ENCODE data around the gene CIRBP. TPM values are rescaled to one million over a fixed set of nuclear protein-coding genes. Genes with fewer than 3 reads are reported as not detected.

CIRBP gene
- total and polyA plus RNA-seq, 2 of the 13 experiments (the other 11 are each of a cell fraction or from before 2014, with no cell fraction given), result 133 to 140 TPM

GRCh38 chr19:1249298-1249989 is 19.7 kb upstream of the CIRBP start (continued):
- TF ChIP-seq ZNF609 (CRISPR knock-in tag; IDR thresholded peaks at IDR 0.05; ENCODE audit: borderline replicate concordance), result peak; percentile 18; the same call in 1 of the 2 replicates
- TF ChIP-seq ZNF12 (CRISPR knock-in tag; IDR thresholded peaks at IDR 0.05), result no peak
- no peak for TF ChIP-seq THAP8 (CRISPR knock-in tag; IDR thresholded peaks at IDR 0.05; ENCODE audit: borderline replicate concordance)
- no peak for TF ChIP-seq DBP (CRISPR knock-in tag; IDR thresholded peaks at IDR 0.05; ENCODE audit: not compliant biosample characterization)
- no peak for TF ChIP-seq ZNF264 (CRISPR knock-in tag; IDR thresholded peaks at IDR 0.05)
- no peak for TF ChIP-seq ZNF468 (CRISPR knock-in tag; IDR thresholded peaks at IDR 0.05)
- no peak for TF ChIP-seq MATR3 (CRISPR knock-in tag; IDR thresholded peaks at IDR 0.05)
- TF ChIP-seq ZNF7 (CRISPR knock-in tag; IDR thresholded peaks at IDR 0.05), result no peak
- 0 out of 2 replicates have a peak, but pooled peaks have one; percentile 24 for TF ChIP-seq ETV6 (CRISPR knock-in tag; conservative IDR thresholded peaks at IDR 0.05)
- TF ChIP-seq YEATS2 (CRISPR knock-in tag; IDR thresholded peaks at IDR 0.05; ENCODE audit: borderline replicate concordance), result no peak
- no peak for TF ChIP-seq FUBP1 (CRISPR knock-in tag; IDR thresholded peaks at IDR 0.05; ENCODE audit: borderline replicate concordance)
- 0 out of 2 replicates have a peak, but pooled peaks have one; percentile 12 for TF ChIP-seq KDM3A (CRISPR knock-in tag; IDR thresholded peaks at IDR 0.05; ENCODE audit: low read depth)
- TF ChIP-seq MEIS1 (CRISPR knock-in tag; IDR thresholded peaks at IDR 0.05; ENCODE audit: borderline replicate concordance), result 0 out of 2 replicates have a peak, but pooled peaks have one; percentile 26
- no peak for TF ChIP-seq FOXM1 (CRISPR knock-in tag; IDR thresholded peaks at IDR 0.05)
- TF ChIP-seq MAFG (CRISPR knock-in tag; IDR thresholded peaks at IDR 0.05), result no peak
- no peak for TF ChIP-seq THAP7 (CRISPR knock-in tag; IDR thresholded peaks at IDR 0.05)
- TF ChIP-seq NR2C2 (CRISPR knock-in tag; IDR thresholded peaks at IDR 0.05; ENCODE audit: borderline replicate concordance), result 0 out of 2 replicates have a peak, but pooled peaks have one; percentile 21
- no peak for TF ChIP-seq SRSF9 (IDR thresholded peaks at IDR 0.05; ENCODE audit: borderline replicate concordance, insufficient read depth, low read depth, low read length, poor library complexity, severe bottlenecking)
- no peak for TF ChIP-seq ZNF777 (CRISPR knock-in tag; IDR thresholded peaks at IDR 0.05)

Measured in HepG2 (cell line).